Bone marrow (tissue), 2 donors: ENCODE measurements around the gene ABCE1.
A peak's percentile ranks its signal among the peaks of the same experiment; 100 is the strongest.

Experiments used
- DNase-seq, 2 donors: peaks; one replicate each; lab custom pipeline; 2025; lab: John Stamatoyannopoulos, UW

The ABCE1 gene

GRCh38 chr4:145097821-145098674 is at the start of gene ABCE1, which contains the start of gene ANAPC10:
Gene ABCE1 (plus strand): TSS chr4:145098311. CDS start chr4:145104413, 6,102 bp downstream.
Gene ANAPC10 (minus strand): TSS chr4:145098196. CDS start chr4:145096099, 2,097 bp downstream.
- peak; percentile 80 to 96 for DNase-seq

GRCh38 chr4:145048817-145049216 is 49.3 kb upstream of the ABCE1 start:
- no peak for DNase-seq

GRCh38 chr4:145049241-145049640 is 48.9 kb upstream of the ABCE1 start:
- no peak for DNase-seq

- DNase-seq: no peak
Observed at GRCh38 chr4:145055533-145056257, 42.4 kb upstream of the ABCE1 start.

- no peak for DNase-seq
Observed at GRCh38 chr4:145056325-145057130, 41.6 kb upstream of the ABCE1 start.

- no peak for DNase-seq
Observed at GRCh38 chr4:145058256-145058655, 39.9 kb upstream of the ABCE1 start.

GRCh38 chr4:145061318-145061920 is 36.7 kb upstream of the ABCE1 start:
- peak in 1 of 2 donors; percentile 69 for DNase-seq

GRCh38 chr4:145066063-145066501 is 32.0 kb upstream of the ABCE1 start:
- no peak for DNase-seq

GRCh38 chr4:145069361-145069760 is 28.8 kb upstream of the ABCE1 start:
- DNase-seq: no peak

GRCh38 chr4:145071560-145071959 is 26.6 kb upstream of the ABCE1 start:
- DNase-seq: no peak

- DNase-seq: no peak
Observed at GRCh38 chr4:145075742-145076468, 22.2 kb upstream of the ABCE1 start.

GRCh38 chr4:145076469-145076855 is 21.6 kb upstream of the ABCE1 start:
- no peak for DNase-seq

GRCh38 chr4:145081756-145082155 is 16.4 kb upstream of the ABCE1 start:
- DNase-seq: no peak

- DNase-seq: no peak
Observed at GRCh38 chr4:145083891-145084605, 14.1 kb upstream of the ABCE1 start.

- DNase-seq: no peak
Observed at GRCh38 chr4:145090380-145090779, 7.7 kb upstream of the ABCE1 start.

- DNase-seq: no peak
Observed at GRCh38 chr4:145093638-145094037, 4.5 kb upstream of the ABCE1 start.

GRCh38 chr4:145097331-145097820 is 735 bp upstream of the ABCE1 start:
- DNase-seq: no peak

- peak; percentile 20 to 39 for DNase-seq
Observed at GRCh38 chr4:145098675-145099037, 545 bp downstream of the ABCE1 start.

- DNase-seq: no peak
Observed at GRCh38 chr4:145099653-145100052, 1.5 kb downstream of the ABCE1 start.

GRCh38 chr4:145101091-145101490 is 3.0 kb downstream of the ABCE1 start:
- no peak for DNase-seq
